Prostate gland (tissue), 2 donors: Measurements from ENCODE around the gene SMPDL3A. TPM values are rescaled to one million over a fixed set of nuclear protein-coding genes. Genes with fewer than 3 reads are reported as not detected.

Source experiments
- DNase-seq: peaks from one replicate; pipeline ENCODE4 v3.0.0-alpha.2; 2019; ENCODE audit warnings: low spot score
- H3K27ac ChIP-seq, 2 donors: fragments of 200-600 bp; sonication (generic); 2 replicates each; pipeline ENCODE4 v1.5.1; 2017 to 2019
- H3K27me3 ChIP-seq: fragments of 200-600 bp; sonication (generic); replicated peaks from 2 replicates; pipeline ENCODE4 v1.5.1; 2019; ENCODE audit not compliant: insufficient read depth
- H3K36me3 ChIP-seq, 2 donors: fragments of 200-600 bp; sonication (generic); 1 replicate in 1 of 2; 2 replicates in 1 of 2; pipeline versions ENCODE4 v1.5.1 to v1.8.1; 2017 to 2019
- H3K4me1 ChIP-seq: fragments of 200-600 bp; sonication (generic); replicated peaks from 2 replicates; pipeline ENCODE4 v1.5.1; 2019
- H3K4me3 ChIP-seq, 2 donors: fragments of 200-600 bp; sonication (generic); 2 replicates each; pipeline ENCODE4 v1.5.1; 2017 to 2019
- H3K9me3 ChIP-seq: fragments of 200-600 bp; sonication (generic); 2 replicates; pipeline ENCODE4 v1.5.1; 2017
- CTCF ChIP-seq, 4 experiments: fragments of 200-600 bp in 2 of 4; fragments of 450-650 bp in 2 of 4; sonication (generic) in 2 of 4; IDR thresholded peaks; 1 replicate in 3 of 4; 2 replicates in 1 of 4; pipeline ENCODE4 v1.5.1; 2016 to 2019; ENCODE audit warnings: antibody characterized with exemption in 4 of 4, mild to moderate bottlenecking in 2 of 4, moderate library complexity in 2 of 4
- POLR2A ChIP-seq: fragments of 450-650 bp; IDR thresholded peaks from one replicate; pipeline ENCODE4 v1.6.1; 2016; ENCODE audit warnings: antibody characterized with exemption, mild to moderate bottlenecking
- POLR2AphosphoS5 ChIP-seq: sonication (generic); formaldehyde crosslinking; IDR thresholded peaks from one replicate; pipeline ENCODE4 v1.6.1; 2017; ENCODE audit warnings: antibody characterized with exemption
- WGBS: methylation state at CpG from one replicate; pipeline ENCODE4 v1.1.5; 2018; 5-methylcytosine and 5-hydroxymethylcytosine counted together
- intact Hi-C: fragments of 100-400 bp; cut with DNase I; formaldehyde crosslinking; loops from one replicate; pipeline ENCODE4 v1.14.2; 2022
- total RNA-seq, 2 donors: library from RNA; depleted of rRNA; stranded (reverse); fragments of >200 nt; gene quantifications; one replicate each; pipeline ENCODE4 v1.1.0, GENCODE V29; 2016

SMPDL3A gene
- total RNA-seq, 2 donors from 2014 or later, result 7.6 to 30.7 TPM

GRCh38 chr6:122752459-122752858, 36.6 kb upstream of the SMPDL3A start:
- Histone ChIP-seq H3K36me3 (no peaks in the 10 kb centered on the region), H3K9me3 (no peaks in the 10 kb centered on the region), H3K4me1 (no peaks in the 10 kb centered on the region), H3K27me3 (no peaks in the 10 kb centered on the region), H3K27ac (no peak overlapping the region), H3K4me3 (no peak overlapping the region)
- no peak for DNase-seq
- intact Hi-C loops, result no loop called here
- TF ChIP-seq POLR2AphosphoS5 (no peak), CTCF (IDR thresholded peaks at IDR 0.05) (no peak), POLR2A (no peak)
- WGBS, result 47% methylated on average over 1 of the region's 1 CpG

GRCh38 chr6:122753000-122753687, 35.9 kb upstream of the SMPDL3A start:
- 87% methylated on average over 10 of the region's 10 CpGs for WGBS
- TF ChIP-seq POLR2A (no peak), POLR2AphosphoS5 (no peak), CTCF (IDR thresholded peaks at IDR 0.05) (no peak)
- H3K27ac ChIP-seq, result no peak overlapping the region
- no peaks in the 10 kb centered on the region for H3K4me1 ChIP-seq
- no peaks in the 10 kb centered on the region for H3K27me3 ChIP-seq
- DNase-seq, result no peak
- H3K9me3 ChIP-seq, result no peaks in the 10 kb centered on the region
- no peaks in the 10 kb centered on the region for H3K36me3 ChIP-seq
- H3K4me3 ChIP-seq, result no peak overlapping the region
- intact Hi-C loops, result no loop called here

DNA sequence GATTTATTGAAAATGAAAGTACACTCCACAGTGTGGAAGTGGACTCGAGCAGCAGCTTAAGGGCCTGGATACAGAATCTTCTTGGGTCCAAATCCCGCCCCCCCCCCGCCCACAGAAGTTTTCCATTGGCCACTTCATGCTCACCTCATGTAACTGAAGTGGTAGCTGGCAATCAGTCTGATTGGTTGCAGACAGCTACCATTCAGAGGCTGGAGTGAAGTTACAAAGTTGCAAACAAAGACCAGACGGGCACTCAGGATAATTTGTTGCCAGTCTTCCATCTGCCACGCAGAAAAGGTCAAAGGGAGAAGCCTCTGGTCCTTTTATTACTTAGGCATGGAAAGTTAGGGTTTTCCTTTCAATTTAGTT, 35.4 kb upstream of the SMPDL3A start:
- 60% methylated on average over 5 of the region's 5 CpGs for WGBS
- intact Hi-C loops, result no loop called here

DNA sequence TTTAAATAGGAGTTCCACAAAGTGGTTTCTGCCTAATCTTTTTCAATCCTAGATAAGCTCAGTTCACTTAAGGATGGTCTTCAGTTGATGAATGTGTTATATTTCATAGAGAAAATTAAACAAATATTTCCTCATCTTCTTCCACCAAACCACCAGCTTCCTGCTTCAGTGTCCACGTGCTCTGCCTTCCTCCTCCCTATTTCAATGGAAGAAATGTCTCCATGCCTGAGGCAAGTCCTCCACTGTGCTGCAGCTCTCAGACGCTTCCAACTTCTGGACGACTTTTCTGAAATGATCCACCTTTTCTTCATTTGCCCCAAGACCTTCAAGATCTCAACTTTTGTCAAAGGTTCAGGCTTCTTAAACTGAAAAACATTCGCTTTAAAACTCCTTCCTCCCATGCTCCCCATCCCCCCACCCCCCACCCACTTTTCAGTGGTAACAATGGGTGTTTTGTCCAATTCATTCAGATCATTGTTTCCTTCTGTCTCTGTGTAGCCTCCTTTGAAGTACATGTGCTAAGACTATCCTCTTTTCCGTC, 34.8 kb upstream of the SMPDL3A start:
- no peaks in the 10 kb centered on the region for H3K9me3 ChIP-seq
- DNase-seq, result no peak
- no peak overlapping the region for H3K27ac ChIP-seq
- 78% methylated on average over 5 of the region's 5 CpGs for WGBS
- no peaks in the 10 kb centered on the region for H3K27me3 ChIP-seq
- TF ChIP-seq POLR2AphosphoS5 (no peak), POLR2A (no peak), CTCF (IDR thresholded peaks at IDR 0.05) (no peak)
- no peaks in the 10 kb centered on the region for H3K36me3 ChIP-seq
- no peak overlapping the region for H3K4me3 ChIP-seq
- intact Hi-C loops, result no loop called here
- H3K4me1 ChIP-seq, result no peaks in the 10 kb centered on the region

More for the DNA sequence above, 35.4 kb upstream of the SMPDL3A start:
- H3K4me3 ChIP-seq, result no peak overlapping the region
- H3K27ac ChIP-seq, result no peak overlapping the region
- H3K36me3 ChIP-seq, result no peaks in the 10 kb centered on the region
- DNase-seq, result no peak
- TF ChIP-seq POLR2A, result no peak
- no peak for TF ChIP-seq CTCF (IDR thresholded peaks at IDR 0.05)
- no peak for TF ChIP-seq POLR2AphosphoS5
- H3K9me3 ChIP-seq, result no peaks in the 10 kb centered on the region
- H3K27me3 ChIP-seq, result no peaks in the 10 kb centered on the region
- H3K4me1 ChIP-seq, result no peaks in the 10 kb centered on the region

DNA sequence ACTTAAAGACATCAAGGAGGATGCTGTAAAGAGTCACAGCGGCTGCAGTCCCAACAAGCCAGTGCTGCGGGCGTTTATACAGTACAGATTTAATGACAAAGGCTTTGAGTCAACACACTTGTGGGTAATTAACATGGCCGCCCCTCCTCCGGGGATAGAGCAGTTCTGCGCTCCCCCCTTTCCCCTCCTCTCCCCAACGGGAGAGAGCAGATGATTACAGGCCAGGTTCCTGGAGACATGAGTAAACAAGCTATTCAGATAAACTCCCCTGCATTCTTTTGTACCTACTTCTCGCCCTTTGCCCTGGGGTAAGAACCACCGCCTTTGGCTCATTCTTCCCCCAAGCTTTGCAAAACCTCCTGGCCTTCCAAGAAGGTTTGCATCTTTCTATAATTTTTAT, 33.2 kb upstream of the SMPDL3A start:
- Histone ChIP-seq H3K27ac (no peak overlapping the region), H3K4me1 (no peaks in the 10 kb centered on the region), H3K36me3 (no peaks in the 10 kb centered on the region), H3K4me3 (no peak overlapping the region), H3K27me3 (no peaks in the 10 kb centered on the region), H3K9me3 (no peaks in the 10 kb centered on the region)
- intact Hi-C loops, result no loop called here
- no peak for TF ChIP-seq CTCF (IDR thresholded peaks at IDR 0.05)
- TF ChIP-seq POLR2A, result no peak
- TF ChIP-seq POLR2AphosphoS5, result no peak
- 55% methylated on average over 9 of the region's 9 CpGs for WGBS
- no peak for DNase-seq
